Activated CD4-positive, alpha-beta T cell treated with anti-CD3 and anti-CD28 coated beads, Interleukin-2, amount 10 ng/mL, durations not matched to agents 7 days and 5 days (primary cell): ENCODE measurements around the gene LILRA2. TPM values are rescaled to one million over a fixed set of nuclear protein-coding genes. Genes with fewer than 3 reads are reported as not detected.
"Not testable (repeated sequence)": the region's sequence is repeated elsewhere in the genome, so short reads cannot be mapped to it uniquely, and the experiment has no call there.

Experiments used
- CTCF ChIA-PET: fragments of 350-600 bp; sonication (Branson Sonifier 250); formaldehyde crosslinking; loops from one replicate; lab custom pipeline; 2021; ENCODE audit warnings: antibody characterized with exemption; lab: Charles Lee
- POLR2A ChIA-PET: fragments of 350-600 bp; sonication (Branson Sonifier 250); formaldehyde crosslinking; loops from one replicate; lab custom pipeline; 2021; ENCODE audit warnings: antibody characterized with exemption; lab: Charles Lee
- DNase-seq: peaks from one replicate; pipeline ENCODE4 v3.0.0-alpha.2; 2020
- H3K27ac Mint-ChIP-seq: one replicate; pipeline ENCODE4 v1.8.0; 2021; ENCODE audit warnings: mild to moderate bottlenecking, moderate library complexity, mixed read lengths
- H3K27me3 Mint-ChIP-seq: one replicate; pipeline ENCODE4 v1.8.0; 2021; ENCODE audit warnings: mixed read lengths
- H3K36me3 Mint-ChIP-seq: one replicate; pipeline ENCODE4 v1.8.0; 2021; ENCODE audit warnings: low read depth, mixed read lengths
- H3K4me1 Mint-ChIP-seq: one replicate; pipeline ENCODE4 v1.8.0; 2021; ENCODE audit warnings: mixed read lengths
- H3K4me3 Mint-ChIP-seq: one replicate; pipeline ENCODE4 v1.8.0; 2021; ENCODE audit warnings: mild to moderate bottlenecking, moderate library complexity, mixed read lengths
- H3K9me3 Mint-ChIP-seq: one replicate; pipeline ENCODE4 v1.8.0; 2021; ENCODE audit warnings: mixed read lengths
- total RNA-seq, 2 experiments: library from RNA; stranded (reverse); gene quantifications; one replicate each; pipeline ENCODE4 v1.2.3, GENCODE V29; 2021

LILRA2 gene
- total RNA-seq, 2 experiments from 2014 or later: not detected

GRCh38 chr19:54551950-54552912, 21.4 kb upstream of the LILRA2 start:
- POLR2A ChIA-PET: no interaction called here
- H3K36me3 Mint-ChIP-seq: no peaks in the 10 kb centered on the region
- H3K4me3 Mint-ChIP-seq: no peak overlapping the region
- CTCF ChIA-PET: no interaction called here
- peaks cover 21% of the 10 kb centered on the region for H3K27me3 Mint-ChIP-seq
- peaks cover 4% of the 10 kb centered on the region for H3K9me3 Mint-ChIP-seq
- H3K4me1 Mint-ChIP-seq: peaks cover 11% of the 10 kb centered on the region
- no peak for DNase-seq
- no peak overlapping the region for H3K27ac Mint-ChIP-seq

GRCh38 chr19:54552913-54553310, 20.7 kb upstream of the LILRA2 start:
- H3K4me1 Mint-ChIP-seq: peaks cover 11% of the 10 kb centered on the region
- H3K36me3 Mint-ChIP-seq: no peaks in the 10 kb centered on the region
- H3K27me3 Mint-ChIP-seq: peaks cover 21% of the 10 kb centered on the region
- POLR2A ChIA-PET: no interaction called here
- peaks cover 4% of the 10 kb centered on the region for H3K9me3 Mint-ChIP-seq
- no peak overlapping the region for H3K4me3 Mint-ChIP-seq
- DNase-seq: no peak
- no peak overlapping the region for H3K27ac Mint-ChIP-seq
- CTCF ChIA-PET: no interaction called here

- CTCF ChIA-PET: no interaction called here
- H3K27me3 Mint-ChIP-seq: peaks cover 26% of the 10 kb centered on the region
- H3K27ac Mint-ChIP-seq: no peak overlapping the region
These were observed 19.6 kb upstream of the LILRA2 start for GRCh38 chr19:54554006-54554405.

GRCh38 chr19:54554896-54555295, 18.7 kb upstream of the LILRA2 start:
- peaks cover 27% of the 10 kb centered on the region for H3K27me3 Mint-ChIP-seq
- no peak overlapping the region for H3K4me3 Mint-ChIP-seq
- peaks cover 11% of the 10 kb centered on the region for H3K4me1 Mint-ChIP-seq
- POLR2A ChIA-PET: no interaction called here
- DNase-seq: no peak
- H3K27ac Mint-ChIP-seq: no peak overlapping the region
- no peaks in the 10 kb centered on the region for H3K36me3 Mint-ChIP-seq
- peaks cover 4% of the 10 kb centered on the region for H3K9me3 Mint-ChIP-seq
- CTCF ChIA-PET: no interaction called here

More at GRCh38 chr19:54554006-54554405, 19.6 kb upstream of the LILRA2 start:
- Mint-ChIP-seq H3K4me1 (peaks cover 11% of the 10 kb centered on the region), H3K9me3 (peaks cover 4% of the 10 kb centered on the region), H3K4me3 (no peak overlapping the region), H3K36me3 (no peaks in the 10 kb centered on the region)
- DNase-seq: no peak
- POLR2A ChIA-PET: no interaction called here

GRCh38 chr19:54556194-54556593, 17.4 kb upstream of the LILRA2 start:
- H3K4me3 Mint-ChIP-seq: no peak overlapping the region
- ChIA-PET CTCF (no interaction called here), POLR2A (no interaction called here)
- H3K36me3 Mint-ChIP-seq: no peaks in the 10 kb centered on the region
- peaks cover 10% of the 10 kb centered on the region for H3K4me1 Mint-ChIP-seq
- DNase-seq: no peak
- H3K9me3 Mint-ChIP-seq: peaks cover 4% of the 10 kb centered on the region
- no peak overlapping the region for H3K27ac Mint-ChIP-seq
- peaks cover 27% of the 10 kb centered on the region for H3K27me3 Mint-ChIP-seq

- no peak overlapping the region for H3K27ac Mint-ChIP-seq
- POLR2A ChIA-PET: no interaction called here
- H3K4me1 Mint-ChIP-seq: no peaks in the 10 kb centered on the region
- no peaks in the 10 kb centered on the region for H3K9me3 Mint-ChIP-seq
- no peaks in the 10 kb centered on the region for H3K36me3 Mint-ChIP-seq
- peaks cover 20% of the 10 kb centered on the region for H3K27me3 Mint-ChIP-seq
- CTCF ChIA-PET: no interaction called here
- DNase-seq: no peak
- no peak overlapping the region for H3K4me3 Mint-ChIP-seq
These were observed 15.3 kb upstream of the LILRA2 start for GRCh38 chr19:54558339-54558738.

GRCh38 chr19:54560881-54561385, 12.7 kb upstream of the LILRA2 start:
- no peaks in the 10 kb centered on the region for H3K4me1 Mint-ChIP-seq

GRCh38 chr19:54561840-54562239, 11.8 kb upstream of the LILRA2 start:
- ChIA-PET POLR2A (no interaction called here), CTCF (no interaction called here)
- Mint-ChIP-seq H3K27me3 (peaks cover 16% of the 10 kb centered on the region), H3K27ac (no peak overlapping the region), H3K9me3 (no peaks in the 10 kb centered on the region), H3K36me3 (no peaks in the 10 kb centered on the region), H3K4me1 (no peaks in the 10 kb centered on the region), H3K4me3 (no peak overlapping the region)
- DNase-seq: no peak

More at GRCh38 chr19:54560881-54561385, 12.7 kb upstream of the LILRA2 start:
- DNase-seq: no peak
- H3K9me3 Mint-ChIP-seq: no peaks in the 10 kb centered on the region
- peaks cover 16% of the 10 kb centered on the region for H3K27me3 Mint-ChIP-seq
- CTCF ChIA-PET: no interaction called here
- no peaks in the 10 kb centered on the region for H3K36me3 Mint-ChIP-seq
- POLR2A ChIA-PET: no interaction called here
- H3K4me3 Mint-ChIP-seq: no peak overlapping the region
- H3K27ac Mint-ChIP-seq: no peak overlapping the region

- H3K4me3 Mint-ChIP-seq, H3K4me1 Mint-ChIP-seq, H3K9me3 Mint-ChIP-seq, POLR2A ChIA-PET, DNase-seq, H3K36me3 Mint-ChIP-seq, H3K27ac Mint-ChIP-seq, CTCF ChIA-PET: not testable (repeated sequence)
- H3K27me3 Mint-ChIP-seq: peaks cover 23% of the 10 kb centered on the region
These were observed 10.4 kb upstream of the LILRA2 start for GRCh38 chr19:54563206-54563605.

- H3K4me1 Mint-ChIP-seq: peaks cover 16% of the 10 kb centered on the region
- DNase-seq: no peak
- CTCF ChIA-PET: no interaction called here
- no peak overlapping the region for H3K4me3 Mint-ChIP-seq
- H3K27me3 Mint-ChIP-seq: peaks cover 42% of the 10 kb centered on the region
- POLR2A ChIA-PET: no interaction called here
- H3K36me3 Mint-ChIP-seq: no peaks in the 10 kb centered on the region
- H3K27ac Mint-ChIP-seq: no peak overlapping the region
- no peaks in the 10 kb centered on the region for H3K9me3 Mint-ChIP-seq
These were observed 3.3 kb upstream of the LILRA2 start for GRCh38 chr19:54570316-54570715.

- peaks cover 16% of the 10 kb centered on the region for H3K4me1 Mint-ChIP-seq
- POLR2A ChIA-PET, DNase-seq, H3K27ac Mint-ChIP-seq, H3K4me3 Mint-ChIP-seq, H3K36me3 Mint-ChIP-seq, H3K9me3 Mint-ChIP-seq: not testable (repeated sequence)
- H3K27me3 Mint-ChIP-seq: peaks cover 33% of the 10 kb centered on the region
- CTCF ChIA-PET: interaction anchor here (0.7 kb wide), 1 partner anchor 93 kb away, joined by 3 read pairs; no protein-coding TSS in a partner anchor
These were observed 1.6 kb upstream of the LILRA2 start for GRCh38 chr19:54571715-54572615.

GRCh38 chr19:54572696-54573311, 786 bp upstream of the LILRA2 start:
- no peak overlapping the region for H3K4me3 Mint-ChIP-seq
- H3K27me3 Mint-ChIP-seq: peaks cover 30% of the 10 kb centered on the region
- ChIA-PET POLR2A (no interaction called here), CTCF (interaction anchor here (0.7 kb wide), 1 partner anchor 94 kb away, joined by 3 read pairs; no protein-coding TSS in a partner anchor)
- no peak overlapping the region for H3K27ac Mint-ChIP-seq
- H3K4me1 Mint-ChIP-seq: peaks cover 14% of the 10 kb centered on the region
- H3K9me3 Mint-ChIP-seq: no peaks in the 10 kb centered on the region
- no peaks in the 10 kb centered on the region for H3K36me3 Mint-ChIP-seq
- DNase-seq: no peak
